HG03354 (cell line): ENCODE results near the gene TBC1D32.
A peak's percentile ranks its signal among the peaks of the same experiment; 100 is the strongest.
"Not testable (repeated sequence)": the region's sequence is repeated elsewhere in the genome, so short reads cannot be mapped to it uniquely, and the experiment has no call there.

Experiments used
- ATAC-seq: cut with Tn5 transposase; IDR thresholded peaks from one replicate; pipeline ENCODE4 v1.9.1; 2021; ENCODE audit warnings: mild to moderate bottlenecking; ENCODE audit not compliant: unreplicated experiment, poor library complexity, severe bottlenecking

TBC1D32 gene, protein sequence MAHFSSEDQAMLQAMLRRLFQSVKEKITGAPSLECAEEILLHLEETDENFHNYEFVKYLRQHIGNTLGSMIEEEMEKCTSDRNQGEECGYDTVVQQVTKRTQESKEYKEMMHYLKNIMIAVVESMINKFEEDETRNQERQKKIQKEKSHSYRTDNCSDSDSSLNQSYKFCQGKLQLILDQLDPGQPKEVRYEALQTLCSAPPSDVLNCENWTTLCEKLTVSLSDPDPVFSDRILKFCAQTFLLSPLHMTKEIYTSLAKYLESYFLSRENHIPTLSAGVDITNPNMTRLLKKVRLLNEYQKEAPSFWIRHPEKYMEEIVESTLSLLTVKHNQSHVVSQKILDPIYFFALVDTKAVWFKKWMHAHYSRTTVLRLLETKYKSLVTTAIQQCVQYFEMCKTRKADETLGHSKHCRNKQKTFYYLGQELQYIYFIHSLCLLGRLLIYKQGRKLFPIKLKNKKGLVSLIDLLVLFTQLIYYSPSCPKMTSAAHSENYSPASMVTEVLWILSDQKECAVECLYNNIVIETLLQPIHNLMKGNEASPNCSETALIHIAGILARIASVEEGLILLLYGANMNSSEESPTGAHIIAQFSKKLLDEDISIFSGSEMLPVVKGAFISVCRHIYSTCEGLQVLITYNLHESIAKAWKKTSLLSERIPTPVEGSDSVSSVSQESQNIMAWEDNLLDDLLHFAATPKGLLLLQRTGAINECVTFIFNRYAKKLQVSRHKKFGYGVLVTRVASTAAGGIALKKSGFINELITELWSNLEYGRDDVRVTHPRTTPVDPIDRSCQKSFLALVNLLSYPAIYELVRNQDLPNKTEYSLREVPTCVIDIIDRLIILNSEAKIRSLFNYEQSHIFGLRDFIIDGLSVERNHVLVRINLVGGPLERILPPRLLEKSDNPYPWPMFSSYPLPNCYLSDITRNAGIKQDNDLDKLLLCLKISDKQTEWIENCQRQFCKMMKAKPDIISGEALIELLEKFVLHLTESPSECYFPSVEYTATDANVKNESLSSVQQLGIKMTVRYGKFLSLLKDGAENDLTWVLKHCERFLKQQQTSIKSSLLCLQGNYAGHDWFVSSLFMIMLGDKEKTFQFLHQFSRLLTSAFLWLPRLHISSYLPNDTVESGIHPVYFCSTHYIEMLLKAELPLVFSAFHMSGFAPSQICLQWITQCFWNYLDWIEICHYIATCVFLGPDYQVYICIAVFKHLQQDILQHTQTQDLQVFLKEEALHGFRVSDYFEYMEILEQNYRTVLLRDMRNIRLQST

DNA sequence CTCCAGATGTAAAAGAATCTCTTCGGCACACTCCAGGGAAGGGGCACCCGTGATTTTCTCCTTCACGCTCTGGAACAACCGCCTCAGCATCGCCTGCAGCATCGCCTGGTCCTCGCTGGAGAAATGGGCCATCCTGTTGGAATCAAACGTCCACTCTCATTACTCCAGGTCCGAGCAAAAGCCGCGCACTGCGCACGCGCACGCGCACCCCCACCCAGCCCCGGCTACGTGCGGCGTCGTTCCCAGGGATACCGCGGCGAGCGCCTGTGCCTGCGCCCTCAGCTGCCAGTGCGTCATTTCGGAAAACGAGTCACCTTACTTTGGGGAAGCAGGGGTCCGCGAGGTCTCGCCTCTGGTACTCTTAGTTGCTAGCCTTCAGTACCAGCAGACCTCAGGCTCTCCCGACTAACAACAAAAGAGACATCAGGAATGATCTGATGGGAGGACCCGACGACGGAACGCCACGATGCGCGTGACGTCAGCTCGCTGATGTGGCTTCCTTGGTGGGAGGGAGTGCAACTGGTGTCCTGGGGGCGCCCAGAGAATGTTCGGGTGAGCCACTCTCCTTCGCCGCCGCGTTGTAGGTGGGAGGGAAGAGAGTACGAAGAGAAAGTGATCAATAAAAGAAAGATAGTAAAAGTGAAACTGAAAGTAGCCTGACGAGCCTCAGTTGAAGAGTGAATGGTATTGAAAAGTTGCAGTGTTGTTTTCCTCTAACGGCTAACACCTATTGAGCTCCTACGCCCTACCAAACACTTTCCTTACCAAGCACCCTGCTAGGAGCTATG lies at the start of gene TBC1D32:
Gene TBC1D32 (minus strand): TSS at position 182 of the 788 bp plus-strand sequence. CDS start 50 bp downstream, at position 132.
- ATAC-seq: peak; percentile 93

DNA sequence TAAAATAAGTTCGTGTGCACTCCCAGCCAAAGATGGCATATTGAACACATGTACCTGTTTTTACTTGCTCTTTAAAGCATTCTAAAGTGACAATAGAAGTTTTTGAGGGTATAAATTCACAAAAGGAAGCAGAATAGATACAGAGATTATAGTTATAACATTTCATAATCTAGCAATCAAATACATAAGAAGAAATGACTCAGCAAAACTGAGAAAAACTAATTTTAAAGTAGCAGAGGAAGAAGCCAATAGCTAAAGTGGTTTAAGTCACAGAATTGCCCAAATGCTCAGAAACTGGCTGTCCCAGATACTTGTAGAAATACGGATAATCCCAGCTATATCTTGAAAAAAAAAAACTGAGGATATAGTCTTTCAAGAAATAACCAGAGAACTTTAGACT lies 49.2 kb upstream of the TBC1D32 start:
- ATAC-seq: no peak

- ATAC-seq: no peak
Measured at GRCh38 chr6:121382467-121383121, 48.3 kb upstream of the TBC1D32 start.

- no peak for ATAC-seq
Measured at GRCh38 chr6:121376411-121376810, 42.1 kb upstream of the TBC1D32 start.

- not testable (repeated sequence) for ATAC-seq
Measured at GRCh38 chr6:121374219-121374618, 39.9 kb upstream of the TBC1D32 start.

- ATAC-seq: no peak
Measured at GRCh38 chr6:121365536-121366521, 31.5 kb upstream of the TBC1D32 start.

- ATAC-seq: no peak
Measured at GRCh38 chr6:121356575-121356974, 22.3 kb upstream of the TBC1D32 start.

GRCh38 chr6:121354764-121355163 lies 20.5 kb upstream of the TBC1D32 start:
- peak; percentile 58 for ATAC-seq

DNA sequence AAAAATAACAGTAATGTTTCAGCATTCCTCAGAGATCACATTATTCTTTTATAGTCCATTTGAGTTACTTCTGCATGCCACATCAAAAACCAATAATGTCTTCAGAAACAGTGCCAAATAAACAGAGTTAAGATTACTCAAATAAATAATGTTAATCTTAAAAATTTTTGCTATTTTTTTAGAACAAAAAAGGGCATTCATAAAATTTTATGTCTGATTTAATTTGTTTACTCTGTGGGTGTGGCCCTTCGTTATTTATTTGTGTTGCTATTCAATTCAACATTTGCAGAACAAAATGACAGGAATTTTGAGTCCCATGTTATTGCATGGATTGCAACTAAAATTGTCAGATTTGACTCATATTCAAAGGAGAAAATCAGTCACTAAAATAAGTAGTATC lies 18.7 kb upstream of the TBC1D32 start:
- no peak for ATAC-seq

- ATAC-seq: no peak
Measured at GRCh38 chr6:121351916-121352315, 17.6 kb upstream of the TBC1D32 start.

GRCh38 chr6:121349596-121349995 lies 15.3 kb upstream of the TBC1D32 start:
- ATAC-seq: no peak

DNA sequence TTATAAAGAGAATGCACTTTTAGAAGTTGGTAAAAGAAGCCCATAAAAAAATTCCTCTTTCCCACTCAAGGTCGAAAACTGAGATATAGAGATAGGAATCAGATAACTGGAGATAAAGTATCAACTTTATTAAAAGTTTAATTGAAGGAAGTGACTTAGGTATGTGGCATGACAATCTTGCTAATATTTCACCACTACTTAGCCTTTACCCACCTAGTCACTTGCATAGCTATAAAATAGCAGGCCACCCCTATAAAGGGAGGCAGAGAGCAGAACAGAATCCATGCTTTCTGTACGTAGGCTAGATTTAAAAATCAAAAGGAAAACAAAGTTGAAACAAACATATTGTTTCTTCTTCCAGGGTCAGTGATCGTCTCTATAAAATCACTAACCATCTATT lies 13.2 kb upstream of the TBC1D32 start:
- no peak for ATAC-seq

GRCh38 chr6:121344539-121344938 lies 10.3 kb upstream of the TBC1D32 start:
- ATAC-seq: no peak

DNA sequence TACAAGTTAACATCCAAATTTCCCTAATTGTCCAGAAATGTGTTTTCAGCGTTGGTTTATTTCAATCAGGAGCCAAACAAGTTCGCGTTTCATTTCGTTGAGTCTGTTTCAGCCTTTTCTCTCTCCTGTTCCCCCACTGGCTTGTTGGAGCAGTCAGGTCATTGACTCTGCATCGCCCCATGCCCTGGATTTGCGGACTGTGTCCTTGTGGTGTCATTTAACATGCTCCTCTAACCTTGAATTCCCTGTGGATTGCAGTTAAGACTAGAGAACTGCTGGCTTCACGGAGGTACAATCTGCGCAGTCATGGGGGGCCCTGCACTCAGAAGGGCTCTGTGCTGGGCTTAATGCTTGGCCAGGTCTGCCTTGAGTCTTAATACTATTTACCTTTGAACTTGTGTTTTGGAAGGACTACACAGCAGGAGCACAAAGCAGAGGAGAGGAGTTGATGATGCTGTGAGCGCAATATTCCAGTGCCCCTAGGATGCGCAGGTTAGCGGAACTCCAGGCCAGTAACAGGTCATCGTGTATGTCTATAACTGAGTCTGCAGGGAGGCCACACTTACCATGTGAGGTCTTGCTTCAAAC lies 5.5 kb upstream of the TBC1D32 start:
- no peak for ATAC-seq

GRCh38 chr6:121338956-121339355 lies 4.7 kb upstream of the TBC1D32 start:
- no peak for ATAC-seq

DNA sequence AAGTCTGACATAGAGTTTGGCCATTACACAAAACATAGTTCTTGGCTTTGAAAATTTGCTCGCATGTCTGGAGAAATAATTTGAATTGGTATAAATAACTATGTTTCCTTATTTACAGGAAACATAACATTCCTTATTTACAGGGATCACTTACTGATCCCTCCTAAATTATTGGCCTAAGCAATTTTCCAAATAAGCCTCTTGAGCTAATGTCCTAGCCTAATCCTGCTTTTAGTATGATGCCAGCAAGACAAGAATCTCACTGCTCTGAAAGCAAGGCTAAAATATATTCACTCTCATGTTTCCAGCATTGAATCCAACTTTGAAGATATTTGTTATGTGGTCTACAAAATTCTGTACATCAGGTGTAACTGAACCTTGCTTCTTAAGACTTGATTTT lies 4.1 kb upstream of the TBC1D32 start:
- ATAC-seq: no peak
